MCF 10A (cell line): ENCODE measurements around the gene ELAC1. TPM values are rescaled to one million over a fixed set of nuclear protein-coding genes. Genes with fewer than 3 reads are reported as not detected.

ENCODE experiments used
- BruUV-seq: library from RNA; stranded (reverse); fragments of 400-500 nt; replicated peaks from 2 replicates; lab custom pipeline; 2021; lab: Mats Ljungman, UMichigan
- CTCF ChIA-PET: fragments of 300-600 bp; sonication (Branson Sonifier 250); formaldehyde crosslinking; extraction: SDS; loops from one replicate; lab custom pipeline; 2021; ENCODE audit warnings: antibody characterized with exemption, inconsistent platforms; lab: Yijun Ruan, JAX
- POLR2A ChIA-PET: fragments of 300-600, 350-650 bp; sonication (Branson Sonifier 250); formaldehyde crosslinking; extraction: SDS; loops from one replicate; lab custom pipeline; 2020; ENCODE audit warnings: antibody characterized with exemption, inconsistent platforms; lab: Yijun Ruan, JAX
- DNase-seq: peaks from one replicate; pipeline ENCODE4 v3.0.0-alpha.2; 2018; ENCODE audit not compliant: unreplicated experiment
- H3K27ac Mint-ChIP-seq: one replicate; pipeline ENCODE4 v1.8.0; 2022; ENCODE audit warnings: mild to moderate bottlenecking, low read depth, mixed read lengths; ENCODE audit not compliant: unreplicated experiment
- H3K27me3 Mint-ChIP-seq: one replicate; pipeline ENCODE4 v1.8.0; 2022; ENCODE audit warnings: mixed read lengths; ENCODE audit not compliant: insufficient read depth, unreplicated experiment
- H3K36me3 Mint-ChIP-seq: one replicate; pipeline ENCODE4 v1.8.0; 2022; ENCODE audit warnings: mild to moderate bottlenecking, moderate library complexity, mixed read lengths; ENCODE audit not compliant: insufficient read depth, unreplicated experiment
- H3K4me1 Mint-ChIP-seq: one replicate; pipeline ENCODE4 v1.8.0; 2022; ENCODE audit warnings: mixed read lengths; ENCODE audit not compliant: insufficient read depth, unreplicated experiment
- H3K4me3 Mint-ChIP-seq: one replicate; pipeline ENCODE4 v1.8.0; 2022; ENCODE audit warnings: mild to moderate bottlenecking, moderate library complexity, mixed read lengths; ENCODE audit not compliant: unreplicated experiment
- H3K9me3 Mint-ChIP-seq: one replicate; pipeline ENCODE4 v1.8.0; 2022; ENCODE audit warnings: mixed read lengths; ENCODE audit not compliant: unreplicated experiment
- CTCF ChIP-seq: fragments of 200-600 bp; IDR thresholded peaks from one replicate; pipeline ENCODE4 v1.8.0; 2022; ENCODE audit warnings: antibody characterized with exemption, mild to moderate bottlenecking; ENCODE audit not compliant: unreplicated experiment
- intact Hi-C: fragments of 100-400 bp; cut with micrococcal nuclease; formaldehyde crosslinking; loops from 2 replicates; pipeline ENCODE4 v1.14.1; 2022
- total RNA-seq: library from RNA; stranded (reverse); gene quantifications from 2 replicates; pipeline ENCODE4 v1.2.3, GENCODE V29; 2022

Gene ELAC1
- total RNA-seq, 1 experiment from 2014 or later: 14.0 TPM

GRCh38 chr18:50955253-50955652 is 12.6 kb upstream of the ELAC1 start:
- Mint-ChIP-seq H3K27ac (no peak overlapping the region), H3K36me3 (peaks cover 5% of the 10 kb centered on the region), H3K27me3 (no peaks in the 10 kb centered on the region), H3K4me1 (no peaks in the 10 kb centered on the region), H3K9me3 (no peaks in the 10 kb centered on the region), H3K4me3 (no peak overlapping the region)
- no TSS peak for BruUV-seq
- intact Hi-C loops: no loop called here
- ChIA-PET POLR2A (interaction anchor here (1.7 to 2.5 kb wide), 2 partner anchors 13 to 75 kb away, joined by 5 to 11 read pairs; partner anchors contain the start of genes ELAC1 and SMAD4), CTCF (interaction anchor here (0.9 kb wide), 1 partner anchor 136 kb away, joined by 3 read pairs; no protein-coding TSS in a partner anchor)
- TF ChIP-seq CTCF: no peak
- no peak for DNase-seq

GRCh38 chr18:50956116-50956515 is 11.7 kb upstream of the ELAC1 start:
- BruUV-seq: no TSS peak
- POLR2A ChIA-PET: interaction anchor here (1.7 to 2.5 kb wide), 2 partner anchors 12 to 74 kb away, joined by 5 to 11 read pairs; partner anchors contain the start of genes ELAC1 and SMAD4
- Mint-ChIP-seq H3K27me3 (no peaks in the 10 kb centered on the region), H3K27ac (no peak overlapping the region), H3K36me3 (peaks cover 5% of the 10 kb centered on the region), H3K9me3 (no peaks in the 10 kb centered on the region), H3K4me1 (no peaks in the 10 kb centered on the region), H3K4me3 (no peak overlapping the region)
- intact Hi-C loops: no loop called here
- no peak for TF ChIP-seq CTCF
- CTCF ChIA-PET: interaction anchor here (0.9 to 1.0 kb wide), 2 partner anchors 22 to 137 kb away, joined by 3 read pairs; no protein-coding TSS in a partner anchor
- DNase-seq: no peak

GRCh38 chr18:50961974-50962373 is 5.9 kb upstream of the ELAC1 start:
- ChIA-PET CTCF (no interaction called here), POLR2A (interaction anchor here (0.7 kb wide), 1 partner anchor 83 kb away, joined by 3 read pairs; the partner anchor contains the start of gene ME2)
- Mint-ChIP-seq H3K36me3 (peaks cover 5% of the 10 kb centered on the region), H3K9me3 (peaks cover 19% of the 10 kb centered on the region), H3K4me3 (no peak overlapping the region), H3K27ac (no peak overlapping the region), H3K27me3 (no peaks in the 10 kb centered on the region), H3K4me1 (no peaks in the 10 kb centered on the region)
- no peak for DNase-seq
- intact Hi-C loops: no loop called here
- BruUV-seq: no TSS peak
- no peak for TF ChIP-seq CTCF

GRCh38 chr18:50969448-50969847 is 1.6 kb downstream of the ELAC1 start:
- no TSS peak for BruUV-seq
- Mint-ChIP-seq H3K27me3 (no peaks in the 10 kb centered on the region), H3K9me3 (no peaks in the 10 kb centered on the region), H3K4me1 (peaks cover 39% of the 10 kb centered on the region), H3K4me3 (peak overlapping the region; percentile 68), H3K27ac (peak overlapping the region; percentile 75), H3K36me3 (peaks cover under 1% of the 10 kb centered on the region)
- POLR2A ChIA-PET: interaction anchor here (0.8 to 9.9 kb wide), 4 partner anchors 56 to 91 kb away, joined by 3 to 187 read pairs (median 20); partner anchors contain the start of genes ME2 and SMAD4
- DNase-seq: no peak
- CTCF ChIA-PET: interaction anchor here (1.1 kb wide), 1 partner anchor 82 kb away, joined by 3 read pairs; no protein-coding TSS in a partner anchor
- TF ChIP-seq CTCF: no peak
- intact Hi-C loops: no loop called here
